ENCODE results near the gene ACCS.

ACCS gene

DNA sequence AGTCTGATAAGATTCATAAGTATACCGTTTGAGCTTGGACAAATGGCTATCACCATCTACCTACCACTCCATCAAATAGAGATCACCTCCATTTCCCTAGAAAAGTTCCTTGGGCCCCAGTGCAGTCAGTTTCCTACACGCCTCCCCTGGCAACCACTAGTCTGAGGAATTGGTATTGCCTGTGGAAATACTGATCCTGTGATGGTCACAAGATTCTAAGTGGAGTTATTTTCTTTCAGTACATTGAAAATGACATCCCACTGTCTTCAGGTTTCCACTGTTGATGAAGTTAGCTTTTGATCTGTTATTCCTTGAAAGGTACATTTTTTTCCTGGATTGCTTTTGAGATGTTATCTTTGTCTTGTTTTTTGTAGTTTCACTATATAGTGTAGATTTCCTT is 22.9 kb upstream of the ACCS start:
- DNase-seq = no peak

DNA sequence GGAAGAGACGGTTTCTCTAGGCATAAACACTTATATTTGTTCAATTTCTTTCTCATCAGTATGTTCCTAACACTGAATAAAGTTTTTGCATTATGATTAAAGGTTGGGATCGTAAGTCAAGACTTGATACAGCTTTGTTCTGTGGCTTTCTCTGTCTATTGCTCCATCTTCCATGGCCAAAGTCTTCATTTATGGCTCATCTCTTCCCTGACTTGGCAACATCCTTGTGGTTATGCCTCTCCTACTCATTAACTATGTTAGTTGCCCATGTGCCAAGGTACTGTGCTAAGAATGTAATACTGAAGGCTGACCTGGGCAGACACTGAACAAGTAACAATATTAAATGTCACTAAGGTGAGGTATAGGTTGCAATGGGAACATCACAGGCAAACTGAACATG is 19.9 kb upstream of the ACCS start:
- no peak for DNase-seq

DNA sequence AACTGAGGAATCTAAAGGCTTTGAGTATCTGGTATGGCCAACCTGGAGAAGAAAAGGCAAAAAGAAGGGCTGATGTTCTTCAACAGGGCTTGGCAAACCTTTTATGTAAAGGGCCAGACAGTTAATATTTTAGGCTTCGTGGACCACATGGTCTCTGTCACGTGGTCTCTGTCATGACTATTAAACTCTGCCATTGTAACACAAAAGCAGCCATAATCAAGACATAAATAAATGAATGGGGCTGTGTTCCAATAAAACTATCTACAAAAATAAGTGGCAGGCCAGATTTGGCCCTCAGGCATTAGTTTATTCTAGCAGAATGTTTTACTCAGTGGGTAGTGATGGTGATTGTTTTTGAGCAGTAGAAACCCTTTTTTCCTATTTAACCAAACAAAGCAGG is 18.8 kb upstream of the ACCS start:
- no peak for DNase-seq

DNA sequence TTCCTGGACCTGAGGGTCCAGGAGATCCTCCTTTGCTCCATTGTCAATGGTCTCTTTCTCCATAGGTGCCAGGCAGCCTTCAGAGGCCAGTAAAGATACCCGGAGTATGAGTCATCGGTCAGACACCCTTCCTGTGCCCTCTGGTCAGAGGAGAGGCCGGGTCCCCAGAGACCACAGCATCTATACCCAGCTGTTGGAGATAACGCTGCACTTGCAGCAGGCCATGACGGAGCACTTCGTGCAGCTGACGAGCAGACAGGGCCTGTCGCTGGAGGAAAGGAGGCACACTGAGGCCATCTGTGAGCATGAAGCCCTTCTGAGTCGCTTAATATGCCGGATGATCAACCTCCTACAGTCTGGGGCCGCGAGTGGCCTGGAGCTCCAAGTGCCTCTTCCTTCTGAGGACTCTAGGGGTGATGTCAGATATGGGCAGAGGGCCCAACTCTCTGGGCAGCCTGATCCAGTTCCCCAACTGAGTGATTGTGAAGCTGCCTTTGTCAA is 18.1 kb upstream of the ACCS start, which contains the start of gene ACCSL:
Gene ACCSL (plus strand): TSS at position 51 of the 501 bp plus-strand sequence. CDS start 56 bp downstream, at position 107.
- no peak for DNase-seq

DNA sequence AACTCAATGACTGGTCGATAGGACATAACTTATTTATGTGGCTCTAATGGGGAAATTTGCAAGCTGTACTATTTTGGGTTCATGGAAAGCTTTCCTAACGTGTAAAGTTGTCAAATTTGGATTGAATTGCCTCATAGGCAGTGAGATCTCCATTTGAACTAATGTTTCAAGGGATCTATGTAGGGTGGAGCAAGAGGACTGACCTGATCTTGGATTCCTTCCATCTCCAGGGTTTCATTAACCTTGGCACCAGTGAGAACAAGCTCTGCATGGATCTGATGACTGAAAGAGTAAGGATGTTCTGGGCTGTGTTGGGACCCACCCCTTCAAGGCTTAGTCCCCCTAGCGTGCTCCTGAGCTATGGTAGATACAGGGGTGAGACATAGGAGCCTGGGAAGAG is 16.2 kb upstream of the ACCS start:
- no peak for DNase-seq

DNA sequence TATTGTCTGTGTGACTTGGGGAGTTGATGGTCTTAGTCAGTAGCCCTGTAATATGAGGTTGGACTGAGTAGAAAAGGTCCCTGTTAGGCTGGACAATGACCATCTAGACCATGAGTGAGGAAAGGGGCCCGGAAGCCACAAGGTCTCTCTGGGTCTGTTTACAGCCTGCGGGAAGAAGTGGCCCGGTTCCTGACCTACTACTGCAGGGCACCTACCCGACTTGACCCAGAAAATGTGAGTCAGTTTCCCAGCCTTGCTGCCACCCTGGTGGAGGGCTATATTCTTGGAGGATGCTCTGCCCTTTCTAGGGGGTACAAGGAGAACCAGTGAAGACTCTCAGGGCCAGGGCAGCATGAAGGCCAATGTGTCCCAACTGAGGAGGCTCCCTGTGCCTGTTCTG is 14.9 kb upstream of the ACCS start:
- no peak for DNase-seq

DNA sequence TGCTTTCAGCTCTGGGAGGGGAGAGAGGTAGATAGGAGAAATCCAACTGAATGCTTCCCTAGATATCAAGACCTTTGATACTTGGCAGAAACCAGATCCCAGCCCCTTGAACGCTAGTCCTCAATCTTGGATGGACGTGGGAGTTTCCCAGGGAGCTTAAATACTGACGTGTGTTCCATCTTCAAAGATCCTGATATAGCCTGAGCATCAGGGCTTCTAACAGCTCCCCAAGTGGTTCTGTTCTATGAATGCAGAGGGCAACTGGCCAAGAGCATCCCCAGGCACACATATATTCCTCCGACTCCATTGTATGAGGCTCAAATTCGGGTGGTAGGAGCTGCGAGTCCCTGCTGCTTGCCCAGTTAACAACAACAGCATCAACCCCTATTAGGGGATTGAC is 8.7 kb upstream of the ACCS start:
- no peak for DNase-seq

DNA sequence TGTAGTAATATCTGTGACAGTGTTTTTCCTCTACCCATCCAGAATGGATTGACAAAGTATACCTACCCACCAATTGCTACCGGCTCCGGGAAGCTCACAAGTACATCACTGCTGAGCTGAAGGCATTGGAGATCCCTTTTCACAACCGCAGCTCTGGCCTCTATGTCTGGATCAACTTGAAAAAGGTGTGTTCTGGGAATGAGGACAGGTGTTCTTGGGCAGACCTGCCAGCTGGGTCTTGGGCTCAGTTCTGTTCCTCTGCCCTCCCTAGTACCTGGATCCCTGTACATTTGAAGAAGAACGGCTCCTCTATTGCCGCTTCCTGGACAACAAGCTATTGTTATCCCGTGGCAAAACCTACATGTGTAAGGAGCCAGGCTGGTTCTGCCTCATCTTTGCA is 7.8 kb upstream of the ACCS start:
- DNase-seq = no peak

DNA sequence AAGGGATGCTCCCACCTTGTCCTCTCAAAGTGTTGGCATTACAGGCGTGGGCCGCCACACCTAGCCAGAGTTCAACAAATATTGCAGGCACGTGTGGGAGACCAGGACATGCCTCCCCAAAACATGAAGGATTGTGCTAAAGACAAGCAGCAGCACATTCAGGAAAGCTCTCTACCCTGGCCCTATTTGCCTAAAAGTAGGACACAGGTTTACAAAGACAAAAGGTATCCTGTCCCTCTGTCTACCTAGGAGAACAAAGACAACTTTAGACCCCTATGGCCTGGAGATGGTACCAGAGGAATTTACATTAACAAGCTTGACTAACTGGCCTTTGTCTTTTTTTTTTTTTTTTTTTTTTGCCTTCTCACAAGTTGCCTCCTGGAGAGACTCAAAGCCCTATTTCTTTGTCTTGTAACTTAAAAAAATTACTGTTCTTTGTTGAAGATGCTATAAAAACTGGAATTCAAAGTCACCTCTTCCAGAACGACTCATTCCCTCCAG is 859 bp upstream of the ACCS start:
- DNase-seq = no peak

DNA sequence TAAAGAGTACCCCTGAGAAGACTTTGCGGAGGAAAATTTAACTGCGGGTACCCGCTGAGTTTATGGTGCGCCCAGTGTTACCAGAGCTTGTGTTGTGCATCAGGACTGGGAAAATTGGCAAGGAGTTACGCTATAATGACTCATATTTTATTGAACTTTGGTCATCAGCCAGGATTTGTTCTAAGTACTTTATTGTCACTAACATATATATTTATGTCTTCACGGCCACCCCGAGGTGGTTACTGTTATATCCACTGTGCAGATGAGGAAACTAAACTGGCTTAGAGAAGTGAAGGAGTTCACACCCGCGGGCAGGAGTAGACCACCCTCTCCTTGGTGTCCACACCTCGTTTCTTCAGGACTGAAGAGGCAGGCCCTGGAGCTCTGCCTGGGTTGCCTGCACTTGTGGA is 667 bp downstream of the ACCS start:
- DNase-seq = no peak

DNA sequence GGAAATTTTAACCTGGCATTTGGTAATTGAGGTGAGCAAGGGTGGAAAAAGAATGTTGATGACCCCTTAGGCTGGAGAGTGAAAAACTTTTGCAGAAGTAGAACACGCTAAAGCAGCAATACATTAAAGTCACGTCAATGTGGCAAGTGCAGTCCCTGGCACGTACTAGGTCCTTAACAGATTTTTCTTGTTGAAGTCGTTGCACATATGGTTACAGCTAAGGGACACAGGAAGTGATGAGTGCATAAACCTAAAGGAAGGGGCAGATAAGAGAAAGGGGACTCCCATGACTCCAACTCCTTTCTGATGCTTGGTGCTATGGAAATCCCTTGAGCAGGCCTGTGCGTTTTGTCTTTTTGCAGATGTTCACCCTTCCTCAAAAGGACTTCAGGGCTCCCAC is 1.2 kb downstream of the ACCS start:
- no peak for DNase-seq

DNA sequence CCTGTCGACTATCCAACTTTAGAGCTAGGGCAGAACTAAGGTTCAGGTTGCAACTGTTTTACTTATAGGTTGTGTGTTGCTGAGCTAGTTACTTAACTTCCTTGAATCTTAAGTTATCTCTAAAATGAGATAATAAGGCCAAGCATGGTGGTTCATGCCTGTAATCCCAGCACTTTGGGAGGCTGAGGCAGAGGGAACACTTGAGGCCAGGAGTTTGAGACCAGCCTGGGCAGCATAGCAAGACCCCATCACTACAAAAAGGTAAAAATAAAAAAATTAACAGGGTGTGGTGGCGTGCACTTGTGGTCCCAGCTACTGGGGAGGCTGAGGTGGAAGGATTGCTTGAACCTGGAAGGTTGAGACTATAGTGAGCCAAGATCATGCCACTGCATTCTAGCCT is 2.1 kb downstream of the ACCS start:
- no peak for DNase-seq

DNA sequence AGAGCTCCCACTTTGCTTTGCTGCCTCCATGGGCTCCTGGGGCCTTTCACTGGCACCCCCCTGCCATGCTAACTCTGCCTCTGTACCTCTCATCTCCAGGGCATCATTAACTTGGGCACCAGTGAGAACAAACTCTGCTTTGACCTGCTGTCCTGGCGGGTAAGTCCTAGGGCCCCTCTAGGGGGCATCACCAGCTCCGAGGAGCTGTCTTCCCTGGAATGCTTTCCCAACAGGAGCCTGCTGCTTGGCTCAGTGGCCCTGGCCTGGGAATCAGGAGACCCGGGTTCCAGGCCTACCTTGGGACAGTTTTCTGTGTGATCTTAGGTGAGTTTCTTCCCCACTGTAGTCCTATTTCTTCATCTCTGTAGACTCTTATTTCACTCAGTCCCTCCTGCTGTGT is 5.1 kb downstream of the ACCS start:
- no peak for DNase-seq

DNA sequence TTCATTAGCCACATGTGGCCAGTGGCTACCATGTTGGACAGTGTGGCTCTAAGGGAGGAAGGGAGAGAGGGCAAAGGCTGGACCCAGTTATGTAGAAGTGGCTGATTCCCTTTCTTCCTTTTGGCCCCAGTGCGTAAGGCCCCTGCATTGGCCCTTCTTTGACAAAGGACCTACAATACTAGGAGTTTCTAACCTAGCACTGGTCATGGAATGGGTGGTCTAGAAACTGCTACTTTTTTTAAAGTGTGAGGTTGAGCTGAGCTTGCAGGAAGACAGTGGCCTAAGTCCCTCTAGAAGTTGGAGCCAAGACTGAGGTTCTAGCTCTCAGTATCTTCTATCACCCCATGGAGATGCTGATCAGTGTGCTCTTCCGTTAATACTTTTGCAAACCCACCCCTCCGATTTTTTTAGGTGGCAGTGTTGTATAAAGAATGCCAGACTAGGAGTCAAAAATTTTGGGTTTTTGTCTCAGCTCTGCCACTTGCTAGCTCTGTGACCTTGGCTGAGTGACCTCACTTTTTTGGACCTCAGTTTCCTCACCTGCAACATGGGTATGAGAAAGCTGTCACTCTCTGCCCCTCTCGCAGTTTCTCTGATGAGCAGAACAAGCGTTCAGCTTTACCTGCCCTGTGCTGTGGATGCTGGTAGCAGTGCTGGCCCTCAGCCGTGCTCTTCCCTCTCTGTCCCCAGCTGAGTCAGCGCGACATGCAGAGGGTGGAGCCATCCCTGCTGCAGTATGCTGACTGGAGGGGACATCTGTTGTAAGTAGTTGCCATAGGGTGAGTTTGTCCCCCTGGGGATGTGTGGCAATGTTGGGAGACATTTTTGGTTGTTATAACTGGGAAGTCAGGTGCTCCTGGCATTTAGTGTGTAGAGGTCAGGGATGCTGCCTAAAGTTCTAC is 6.9 kb downstream of the ACCS start:
- DNase-seq = no peak

DNA sequence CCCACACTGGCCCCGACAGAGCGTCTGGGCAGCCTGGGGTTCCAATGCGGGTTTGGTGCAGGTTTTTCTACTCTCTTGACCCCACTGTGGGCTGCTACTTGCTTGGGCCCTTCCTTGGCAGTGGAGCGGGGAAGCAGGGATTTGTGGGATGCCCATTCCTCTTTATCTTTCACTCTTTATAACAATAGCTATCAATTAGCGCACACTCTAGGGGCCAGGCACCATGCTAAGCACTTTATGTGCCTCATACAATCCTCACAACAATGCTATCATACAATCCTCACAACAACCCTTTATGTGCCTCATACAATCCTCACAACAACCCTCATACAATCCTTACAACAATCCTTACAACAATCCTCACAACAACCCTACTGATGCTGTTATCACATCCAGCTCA is 12.7 kb downstream of the ACCS start:
- DNase-seq = no peak

DNA sequence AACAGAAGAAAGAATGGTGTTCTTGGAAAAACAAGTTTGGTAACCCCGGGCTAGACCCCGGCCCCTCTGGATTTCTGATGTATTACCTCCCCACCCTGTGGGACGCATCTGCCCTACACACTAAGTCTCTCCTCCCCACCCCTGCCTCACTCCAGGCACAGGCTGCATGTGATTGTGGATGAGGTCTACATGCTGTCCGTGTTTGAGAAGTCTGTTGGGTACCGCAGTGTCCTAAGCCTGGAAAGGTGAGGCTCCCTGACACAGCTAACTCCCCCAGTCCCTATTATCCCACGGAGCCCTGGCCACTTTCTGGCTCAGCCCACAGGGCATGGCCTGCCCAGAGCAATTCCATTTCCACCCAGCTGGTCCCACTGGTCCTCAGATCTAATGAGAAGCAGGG is 13.3 kb downstream of the ACCS start:
- no peak for DNase-seq

DNA sequence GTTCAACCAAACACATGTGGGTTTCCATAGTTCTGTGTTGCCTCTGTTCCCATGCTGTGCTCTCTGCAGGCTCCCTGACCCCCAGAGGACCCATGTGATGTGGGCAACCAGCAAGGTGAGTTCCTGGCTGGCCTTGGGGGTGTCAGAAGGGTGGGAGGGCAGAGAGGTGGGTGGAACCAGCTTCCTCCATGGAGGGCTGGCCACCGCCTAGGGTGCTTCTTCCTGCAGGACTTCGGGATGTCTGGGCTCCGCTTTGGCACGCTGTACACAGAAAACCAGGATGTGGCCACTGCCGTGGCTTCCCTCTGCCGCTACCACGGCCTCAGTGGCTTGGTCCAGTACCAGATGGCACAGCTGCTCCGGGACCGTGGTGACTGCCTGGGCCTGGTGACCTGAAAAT is 14.9 kb downstream of the ACCS start:
- DNase-seq = no peak

DNA sequence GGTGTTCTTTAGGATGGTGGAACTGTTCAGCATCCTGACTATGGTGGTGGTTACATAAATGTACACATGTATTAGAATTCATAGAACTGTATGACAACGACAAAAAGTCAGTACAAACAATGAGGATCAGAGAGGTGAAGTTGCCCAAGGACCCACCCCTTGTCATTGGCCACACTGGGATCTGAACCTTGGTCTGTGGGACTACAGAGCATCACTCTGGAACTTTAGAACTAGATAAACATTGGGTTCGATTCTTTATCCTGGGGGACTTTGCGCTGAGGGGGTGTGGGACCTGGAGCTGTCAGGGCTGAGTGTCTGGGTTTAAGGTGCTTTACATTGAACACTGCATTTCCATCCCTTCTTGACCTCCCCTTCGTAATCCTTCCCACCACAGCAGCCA is 16.6 kb downstream of the ACCS start:
- no peak for DNase-seq

DNA sequence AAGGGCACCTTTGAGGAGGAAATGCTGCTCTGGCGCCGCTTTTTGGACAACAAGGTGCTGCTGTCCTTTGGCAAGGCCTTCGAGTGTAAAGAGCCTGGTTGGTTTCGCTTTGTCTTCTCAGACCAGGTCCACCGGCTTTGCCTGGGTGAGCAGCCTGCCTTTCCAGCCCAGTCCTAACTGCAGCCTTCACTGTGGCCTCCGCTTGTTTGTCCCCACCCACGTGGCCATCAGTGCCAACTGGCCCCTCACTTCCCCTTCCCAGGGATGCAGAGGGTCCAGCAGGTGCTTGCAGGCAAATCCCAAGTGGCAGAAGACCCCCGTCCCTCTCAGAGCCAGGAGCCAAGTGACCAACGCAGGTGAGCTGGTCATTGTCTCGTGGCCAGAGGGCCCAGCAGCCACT is 17.4 kb downstream of the ACCS start:
- DNase-seq = no peak

DNA sequence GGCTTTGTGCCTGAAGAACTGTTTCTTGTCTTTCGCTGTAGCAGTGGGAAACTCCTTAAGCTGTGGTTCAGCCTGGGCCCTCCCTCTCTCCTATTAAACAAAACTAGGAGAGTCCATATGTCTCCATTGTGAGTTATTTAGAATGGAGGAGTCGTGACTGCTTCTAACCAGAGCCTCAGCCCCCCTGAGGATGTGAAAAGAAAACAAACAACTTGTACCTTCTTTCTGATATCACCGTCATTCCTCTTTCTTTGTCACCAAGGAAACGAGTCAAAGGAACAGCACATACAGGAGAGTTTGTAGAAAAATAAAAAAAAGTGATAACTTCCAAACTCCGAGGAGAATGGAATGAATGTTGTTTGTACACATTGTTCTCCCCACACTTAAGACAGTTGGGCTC is 17.8 kb downstream of the ACCS start:
- DNase-seq = no peak

DNA sequence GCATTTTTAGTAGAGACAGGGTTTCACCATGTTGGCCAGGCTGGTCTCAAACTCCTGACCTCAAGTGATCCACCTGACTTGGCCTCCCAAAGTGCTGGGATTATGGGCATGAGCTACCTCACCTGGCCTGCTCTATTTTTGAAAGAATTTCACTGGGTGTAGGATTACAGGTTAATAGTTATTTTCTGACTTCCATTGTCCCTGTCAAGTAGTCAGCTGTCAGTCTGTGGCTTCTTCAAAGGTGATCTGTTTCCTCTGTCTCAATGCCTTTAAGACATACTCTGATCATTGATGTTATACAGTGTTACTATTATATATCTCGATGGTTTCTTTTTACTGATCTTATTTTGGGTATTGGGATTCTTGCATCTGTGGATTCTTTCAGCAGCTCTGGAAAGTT is 19.3 kb downstream of the ACCS start:
- DNase-seq = no peak

DNA sequence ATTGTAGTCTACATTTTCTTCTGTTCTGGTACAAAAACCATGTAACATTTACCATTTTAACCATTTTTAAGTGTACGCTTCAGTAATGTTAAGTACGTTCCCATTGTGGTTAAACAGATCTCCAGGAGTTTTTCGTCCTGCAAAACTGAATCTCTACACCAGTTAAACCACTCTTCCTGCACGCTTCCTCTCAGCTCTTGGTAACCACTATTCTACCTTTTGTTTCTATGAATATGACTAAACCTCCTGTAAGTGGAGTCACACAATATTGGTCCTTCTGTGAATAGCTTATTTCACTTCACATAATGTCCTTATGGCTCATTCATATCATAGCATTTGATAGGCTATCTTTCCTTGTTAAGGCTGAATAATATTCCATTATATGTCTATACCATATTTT is 22.3 kb downstream of the ACCS start:
- no peak for DNase-seq

DNA sequence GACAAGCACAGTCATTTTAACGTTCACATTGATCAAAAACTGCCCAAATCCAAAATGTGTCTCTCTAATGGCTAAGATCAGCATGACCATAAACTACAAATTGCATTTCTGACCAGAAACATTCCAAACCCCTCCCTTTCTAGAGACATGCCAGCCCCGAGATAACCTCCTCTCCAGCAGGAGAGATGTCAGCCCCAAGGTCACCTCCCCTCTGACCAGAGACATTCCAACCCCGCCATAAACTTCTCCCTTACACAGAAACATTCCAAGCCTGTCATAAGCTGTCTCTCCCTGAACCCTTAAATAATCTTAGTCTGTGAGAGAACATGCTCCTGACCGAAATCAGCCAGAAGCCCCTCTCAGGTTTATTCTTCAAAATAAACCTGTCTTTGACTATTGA is 22.8 kb downstream of the ACCS start:
- DNase-seq = no peak

DNA sequence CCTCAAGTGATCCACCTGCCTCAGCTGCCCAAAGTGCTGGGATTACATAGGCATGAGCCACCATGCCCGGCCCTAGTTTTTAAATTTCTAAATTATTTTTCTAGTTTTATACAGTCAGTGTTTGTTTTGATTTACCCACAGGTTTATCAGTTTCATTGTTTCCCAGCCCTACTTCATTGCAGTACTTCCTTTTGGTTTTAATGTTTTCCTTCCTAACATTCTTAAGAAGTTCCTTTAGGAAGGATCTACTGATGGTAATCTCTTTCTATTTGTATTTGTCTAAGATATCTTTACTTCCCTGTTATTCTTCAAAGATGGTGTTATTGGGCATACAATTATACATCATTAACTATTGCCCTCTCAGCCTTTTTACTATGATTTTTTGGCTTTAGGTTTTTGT is 24.5 kb downstream of the ACCS start:
- DNase-seq = no peak
